ENCODE data around the gene IL17RA.
A peak's percentile ranks its signal among the peaks of the same experiment; 100 is the strongest.

The IL17RA gene

DNA sequence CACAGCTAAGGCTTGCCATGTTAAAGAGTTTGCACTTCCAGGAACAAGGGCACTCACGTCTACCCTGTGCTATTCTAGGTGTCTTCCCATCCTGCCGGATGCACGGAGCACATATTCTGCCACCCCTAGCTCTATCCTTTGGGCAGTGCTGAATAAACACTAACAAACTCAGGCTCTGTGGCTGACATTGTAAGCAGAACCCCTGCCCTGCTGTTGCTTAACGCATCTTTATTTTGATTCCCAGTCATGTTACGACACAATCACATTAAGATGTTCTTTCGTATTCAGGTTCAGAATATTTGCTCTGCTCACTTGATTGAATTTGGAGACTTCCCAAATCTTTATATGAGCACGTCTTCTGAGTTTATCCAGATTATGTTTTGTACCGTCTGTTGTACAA, 77.9 kb downstream of the IL17RA start:
- TF ChIP-seq, protein P1, sequence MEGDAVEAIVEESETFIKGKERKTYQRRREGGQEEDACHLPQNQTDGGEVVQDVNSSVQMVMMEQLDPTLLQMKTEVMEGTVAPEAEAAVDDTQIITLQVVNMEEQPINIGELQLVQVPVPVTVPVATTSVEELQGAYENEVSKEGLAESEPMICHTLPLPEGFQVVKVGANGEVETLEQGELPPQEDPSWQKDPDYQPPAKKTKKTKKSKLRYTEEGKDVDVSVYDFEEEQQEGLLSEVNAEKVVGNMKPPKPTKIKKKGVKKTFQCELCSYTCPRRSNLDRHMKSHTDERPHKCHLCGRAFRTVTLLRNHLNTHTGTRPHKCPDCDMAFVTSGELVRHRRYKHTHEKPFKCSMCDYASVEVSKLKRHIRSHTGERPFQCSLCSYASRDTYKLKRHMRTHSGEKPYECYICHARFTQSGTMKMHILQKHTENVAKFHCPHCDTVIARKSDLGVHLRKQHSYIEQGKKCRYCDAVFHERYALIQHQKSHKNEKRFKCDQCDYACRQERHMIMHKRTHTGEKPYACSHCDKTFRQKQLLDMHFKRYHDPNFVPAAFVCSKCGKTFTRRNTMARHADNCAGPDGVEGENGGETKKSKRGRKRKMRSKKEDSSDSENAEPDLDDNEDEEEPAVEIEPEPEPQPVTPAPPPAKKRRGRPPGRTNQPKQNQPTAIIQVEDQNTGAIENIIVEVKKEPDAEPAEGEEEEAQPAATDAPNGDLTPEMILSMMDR (IDR thresholded peaks at IDR 0.05; ENCODE audit: low read depth, low read length, missing control alignments) = no peak
- no peak overlapping the region for H3K4me3 ChIP-seq (ENCODE audit: low read depth, low read length)
- no peak for DNase-seq (ENCODE audit: low read depth)

- DNase-seq (ENCODE audit: low read depth) = no peak
- no peak overlapping the region for H3K4me3 ChIP-seq (ENCODE audit: low read depth, low read length)
- TF ChIP-seq, protein P1 (IDR thresholded peaks at IDR 0.05; ENCODE audit: low read depth, low read length, missing control alignments) = peak; percentile 15
These were observed 79.7 kb downstream of the IL17RA start for GRCh38 chr22:17164392-17165024.

Data from GM12864 (cell line).